NT2/D1 (cell line): Measurements from ENCODE around the gene FRMD4B.

ENCODE experiments used
- DNase-seq: peaks from one replicate; pipeline ENCODE4 v3.0.0-alpha.2; 2011; ENCODE audit warnings: low read depth, low spot score
- H3K27me3 ChIP-seq: 2 replicates; pipeline ENCODE4 v1.6.0; 2011; ENCODE audit warnings: mild to moderate bottlenecking; ENCODE audit not compliant: insufficient read length, insufficient read depth
- H3K36me3 ChIP-seq: 2 replicates; pipeline ENCODE4 v1.6.1; 2011; ENCODE audit warnings: mild to moderate bottlenecking, low read length, mixed read lengths; ENCODE audit not compliant: insufficient read depth, insufficient read length
- H3K4me1 ChIP-seq: 2 replicates; pipeline ENCODE4 v1.5.1; 2011; ENCODE audit not compliant: insufficient read depth, insufficient read length
- H3K4me3 ChIP-seq: 2 replicates; pipeline ENCODE4 v1.5.1; 2011; ENCODE audit warnings: low read depth; ENCODE audit not compliant: insufficient read length
- H3K9ac ChIP-seq: 2 replicates; pipeline ENCODE4 v1.6.0; 2011; ENCODE audit warnings: low read depth; ENCODE audit not compliant: insufficient read length
- H3K9me3 ChIP-seq: 2 replicates; pipeline ENCODE4 v1.5.1; 2011; ENCODE audit warnings: mild to moderate bottlenecking, low read length; ENCODE audit not compliant: insufficient read depth
- SUZ12 ChIP-seq: IDR thresholded peaks from 2 replicates; pipeline ENCODE4 v1.6.1; 2011; ENCODE audit not compliant: insufficient read length, insufficient read depth; ENCODE audit errors: extremely low read depth
- YY1 ChIP-seq: IDR thresholded peaks from 2 replicates; pipeline ENCODE4 v1.6.1; 2011; ENCODE audit not compliant: insufficient read length, insufficient read depth
- ZNF274 ChIP-seq: IDR thresholded peaks from 2 replicates; pipeline ENCODE4 v1.6.1; 2011; ENCODE audit warnings: mild to moderate bottlenecking, low read depth, low read length

The FRMD4B gene

GRCh38 chr3:69130689-69131088, 255.2 kb downstream of the FRMD4B start:
- H3K9me3 ChIP-seq: 0 out of 2 replicates have a peak, but pooled peaks cover 4% of the 10 kb centered on the region
- no peak for TF ChIP-seq YY1
- TF ChIP-seq SUZ12: no peak
- TF ChIP-seq ZNF274: no peak

DNA sequence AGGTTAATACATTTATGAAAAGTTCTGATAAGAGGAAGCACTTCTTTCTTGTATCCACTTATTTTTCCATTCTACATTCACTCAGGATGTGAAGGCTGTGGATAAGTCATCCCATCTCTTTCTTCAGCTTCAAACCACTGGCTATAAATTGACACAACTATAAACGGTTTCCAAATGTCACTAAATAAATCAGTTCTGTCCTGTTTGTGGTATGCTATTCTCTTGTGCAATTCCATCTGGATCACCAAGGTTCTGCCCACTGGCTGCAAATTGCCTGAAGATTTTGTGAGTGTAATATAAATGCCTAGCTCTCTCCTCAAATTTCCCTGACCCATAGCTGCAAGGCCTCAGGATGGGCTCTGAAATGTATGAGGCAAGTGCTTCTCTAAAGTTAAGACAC, 256.4 kb downstream of the FRMD4B start:
- Histone ChIP-seq H3K9me3 (0 out of 2 replicates have a peak, but pooled peaks cover 4% of the 10 kb centered on the region), H3K27me3 (no peaks in the 10 kb centered on the region), H3K36me3 (no peaks in the 10 kb centered on the region), H3K4me1 (no peaks in the 10 kb centered on the region), H3K9ac (no peak overlapping the region), H3K4me3 (no peak overlapping the region)
- TF ChIP-seq YY1: no peak
- no peak for TF ChIP-seq SUZ12
- no peak for TF ChIP-seq ZNF274
- DNase-seq: no peak

More at GRCh38 chr3:69130689-69131088, 255.2 kb downstream of the FRMD4B start:
- no peak for DNase-seq
- no peak overlapping the region for H3K4me3 ChIP-seq
- H3K27me3 ChIP-seq: no peaks in the 10 kb centered on the region
- no peaks in the 10 kb centered on the region for H3K36me3 ChIP-seq
- no peak overlapping the region for H3K9ac ChIP-seq
- no peaks in the 10 kb centered on the region for H3K4me1 ChIP-seq

GRCh38 chr3:69128509-69128908, 257.4 kb downstream of the FRMD4B start:
- no peaks in the 10 kb centered on the region for H3K36me3 ChIP-seq
- no peak overlapping the region for H3K9ac ChIP-seq
- no peak overlapping the region for H3K4me3 ChIP-seq
- 0 out of 2 replicates have a peak, but pooled peaks cover 4% of the 10 kb centered on the region for H3K9me3 ChIP-seq
- TF ChIP-seq SUZ12: no peak
- TF ChIP-seq ZNF274: no peak
- TF ChIP-seq YY1: no peak
- H3K27me3 ChIP-seq: no peaks in the 10 kb centered on the region
- DNase-seq: no peak
- H3K4me1 ChIP-seq: no peaks in the 10 kb centered on the region

DNA sequence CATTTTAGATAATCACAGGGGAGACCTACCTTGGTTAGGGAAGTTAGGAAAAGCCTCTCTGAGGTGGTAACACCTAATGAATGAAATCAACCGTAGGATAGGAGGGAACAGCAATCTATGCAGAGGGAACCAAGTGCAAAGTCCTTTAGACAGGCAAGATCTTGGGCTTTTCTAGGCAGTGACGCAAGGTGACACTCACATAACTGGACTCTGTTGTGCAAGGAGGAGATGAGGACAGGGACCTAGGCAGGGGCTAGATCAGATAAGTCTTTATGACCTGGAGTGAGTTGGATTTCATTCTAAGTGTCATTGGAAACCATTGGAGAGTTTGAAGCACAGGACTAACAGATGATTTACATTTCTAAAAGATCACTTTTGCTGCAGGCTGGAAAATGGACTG, 258.9 kb downstream of the FRMD4B start:
- no peak for TF ChIP-seq YY1
- no peaks in the 10 kb centered on the region for H3K9me3 ChIP-seq
- H3K4me3 ChIP-seq: no peak overlapping the region
- DNase-seq: no peak
- H3K4me1 ChIP-seq: no peaks in the 10 kb centered on the region
- no peaks in the 10 kb centered on the region for H3K27me3 ChIP-seq
- H3K9ac ChIP-seq: no peak overlapping the region
- no peaks in the 10 kb centered on the region for H3K36me3 ChIP-seq

GRCh38 chr3:69126216-69126615, 259.7 kb downstream of the FRMD4B start:
- H3K4me1 ChIP-seq: no peaks in the 10 kb centered on the region
- H3K9me3 ChIP-seq: no peaks in the 10 kb centered on the region
- H3K36me3 ChIP-seq: no peaks in the 10 kb centered on the region
- DNase-seq: no peak
- no peak overlapping the region for H3K9ac ChIP-seq
- no peaks in the 10 kb centered on the region for H3K27me3 ChIP-seq
- H3K4me3 ChIP-seq: no peak overlapping the region
- TF ChIP-seq YY1 (no peak), SUZ12 (no peak), ZNF274 (no peak)

DNA sequence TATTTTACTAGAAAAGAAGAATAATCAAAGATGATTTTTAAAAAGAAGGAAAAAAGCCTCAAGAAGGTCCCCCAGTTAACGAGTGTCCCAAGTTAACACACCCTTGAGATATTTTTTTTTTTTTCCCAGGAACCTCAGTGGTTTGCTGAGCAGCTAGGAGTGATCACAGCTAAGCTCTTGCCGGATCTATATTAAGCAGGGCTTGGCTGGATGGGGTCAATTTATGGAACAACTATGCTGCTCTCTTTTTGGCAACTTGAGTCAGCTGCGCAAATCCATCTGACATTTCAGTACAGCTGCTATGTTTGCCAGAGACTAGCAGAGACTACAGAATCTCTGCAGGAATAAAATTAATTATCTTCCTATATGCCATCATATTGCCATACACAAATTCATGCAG, 263.5 kb downstream of the FRMD4B start, which contains the start of gene LMOD3:
Gene LMOD3 (minus strand): TSS at position 193 of the 400 bp plus-strand sequence. CDS start 209 bp downstream, outside the sequence.
- no peak for DNase-seq
- TF ChIP-seq YY1: no peak
- no peak for TF ChIP-seq SUZ12
- TF ChIP-seq ZNF274: no peak
- no peaks in the 10 kb centered on the region for H3K9me3 ChIP-seq
- no peaks in the 10 kb centered on the region for H3K27me3 ChIP-seq
- H3K9ac ChIP-seq: no peak within 1 kb of the TSS
- H3K4me3 ChIP-seq: no peak within 1 kb of the TSS
- no peaks in the 10 kb centered on the region for H3K4me1 ChIP-seq
- no peaks in the 10 kb centered on the region for H3K36me3 ChIP-seq

DNA sequence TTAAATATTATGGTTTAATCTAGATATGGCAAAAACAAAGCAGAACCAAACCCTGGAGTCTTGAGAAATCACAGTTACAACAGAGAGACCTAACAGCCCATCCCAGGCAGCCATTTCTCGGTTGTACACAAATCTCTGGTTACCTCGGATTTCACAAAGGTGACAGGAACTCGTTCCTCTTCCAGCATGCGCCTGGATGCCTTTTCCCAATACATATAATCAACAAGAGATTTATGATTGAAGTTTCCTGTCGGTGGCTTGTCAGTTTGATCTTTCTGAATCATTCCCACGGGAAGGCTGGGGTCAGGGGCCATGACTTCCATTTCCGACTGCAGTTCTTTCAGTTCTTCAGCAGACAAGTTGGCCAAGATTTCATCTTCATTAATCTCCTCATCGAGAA, 263.9 kb downstream of the FRMD4B start:
- H3K9ac ChIP-seq: no peak overlapping the region
- TF ChIP-seq ZNF274: no peak
- DNase-seq: no peak
- H3K4me1 ChIP-seq: no peaks in the 10 kb centered on the region
- H3K4me3 ChIP-seq: no peak overlapping the region
- no peaks in the 10 kb centered on the region for H3K36me3 ChIP-seq
- H3K9me3 ChIP-seq: no peaks in the 10 kb centered on the region
- no peaks in the 10 kb centered on the region for H3K27me3 ChIP-seq

- H3K36me3 ChIP-seq: no peaks in the 10 kb centered on the region
- H3K4me3 ChIP-seq: no peak overlapping the region
- no peaks in the 10 kb centered on the region for H3K27me3 ChIP-seq
- DNase-seq: no peak
- TF ChIP-seq ZNF274: no peak
- no peak for TF ChIP-seq SUZ12
- no peak for TF ChIP-seq YY1
- H3K9ac ChIP-seq: no peak overlapping the region
- H3K4me1 ChIP-seq: no peaks in the 10 kb centered on the region
- no peaks in the 10 kb centered on the region for H3K9me3 ChIP-seq
These were observed 264.4 kb downstream of the FRMD4B start for GRCh38 chr3:69121513-69121912.
